Heart left ventricle (tissue), 16 donors: ENCODE data around the gene DMD. TPM values are rescaled to one million over a fixed set of nuclear protein-coding genes. Genes with fewer than 3 reads are reported as not detected.
A peak's percentile ranks its signal among the peaks of the same experiment; 100 is the strongest.

Source experiments
- ATAC-seq, 4 donors: fragments of 200-7000 bp; cut with Tn5 transposase; one replicate each; pipeline ENCODE4 v1.9.1; 2020 to 2022; ENCODE audit warnings: moderate library complexity in 4 of 4, mild to moderate bottlenecking in 3 of 4, moderate number of reproducible peaks in 1 of 4
- DNase-seq, 5 donors: peaks; one replicate each; pipeline ENCODE4 v3.0.0-alpha.2; 2020
- H3K27ac ChIP-seq, 12 donors: fragments of 200-600 bp; sonication (generic) in 4 of 12; one replicate each; pipeline versions ENCODE4 v1.5.0 to v1.8.0; 2016 to 2022; ENCODE audit warnings: mild to moderate bottlenecking in 2 of 12
- H3K27me3 ChIP-seq, 9 donors: fragments of 200-600 bp; sonication (generic) in 2 of 9; one replicate each; pipeline versions ENCODE4 v1.5.1 to v1.8.0; 2016 to 2022; ENCODE audit warnings: mild to moderate bottlenecking in 3 of 9
- H3K36me3 ChIP-seq, 9 donors: fragments of 200-600 bp; sonication (generic) in 2 of 9; one replicate each; pipeline versions ENCODE4 v1.5.0 to v1.8.0; 2018 to 2022; ENCODE audit warnings: mild to moderate bottlenecking in 2 of 9
- H3K4me1 ChIP-seq, 12 donors: fragments of 200-600 bp; sonication (generic) in 4 of 12; one replicate each; pipeline versions ENCODE4 v1.5.0 to v1.8.0; 2016 to 2022; ENCODE audit warnings: mild to moderate bottlenecking in 3 of 12
- H3K4me3 ChIP-seq, 12 donors: fragments of 200-600 bp; sonication (generic) in 4 of 12; one replicate each; pipeline versions ENCODE4 v1.5.0 to v1.8.0; 2017 to 2022; ENCODE audit warnings: mild to moderate bottlenecking in 9 of 12, moderate library complexity in 4 of 12
- H3K9me3 ChIP-seq, 12 donors: fragments of 200-600 bp; sonication (generic) in 4 of 12; one replicate each; pipeline versions ENCODE4 v1.5.0 to v1.8.0; 2016 to 2022; ENCODE audit warnings: mild to moderate bottlenecking in 1 of 12
- CTCF ChIP-seq, 12 donors: fragments of 200-600 bp; sonication (generic) in 4 of 12; IDR thresholded peaks; one replicate each; pipeline versions ENCODE4 v1.5.0 to v1.8.0; 2018 to 2022; ENCODE audit warnings: antibody characterized with exemption in 12 of 12, mild to moderate bottlenecking in 5 of 12
- POLR2A ChIP-seq, 2 donors: fragments of 450-650 bp; IDR thresholded peaks; one replicate each; pipeline ENCODE4 v1.6.1; 2017; ENCODE audit warnings: antibody characterized with exemption in 2 of 2, mild to moderate bottlenecking in 2 of 2, moderate library complexity in 2 of 2
- WGBS, 4 donors: extraction: QIAGEN DNeasy Blood & Tissue Kit in 2 of 4; methylation state at CpG; one replicate each; pipeline versions ENCODE4 v1.1.5 to v1.1.7; 2013 to 2018; 5-methylcytosine and 5-hydroxymethylcytosine counted together
- intact Hi-C, 10 donors: fragments of 100-400 bp; cut with DNase I; formaldehyde crosslinking; loops; one replicate each; pipeline versions ENCODE4 v1.11.1 to v1.14.2; 2022
- polyA plus RNA-seq, 2 donors: library from polyadenylated mRNA; stranded (reverse); fragments of 200-250 nt; gene quantifications; one replicate each; pipeline ENCODE4 v1.2.3, GENCODE V29; 2013
- total RNA-seq, 9 donors: library from RNA; depleted of rRNA in 2 of 9; stranded (reverse); fragments of >200 nt in 2 of 9; fragmentation: NEBNext Ultra II Directional in 3 of 9; extraction: Animal tissue kit (Norgen Biotek cat#: 25700) in 3 of 9; gene quantifications; one replicate each; pipeline versions ENCODE4 v1.1.0 to v1.2.4, GENCODE V29; 2016 to 2023
- donor health status: ischemic (EF 13 %, LVEDD 7.1; RV severe dilation, severe dysfunction).
- donor health status: healthy with polysubstance abuse.
- donor health status: DM: no; HTN: yes; CAD: no.
- donor health status: DM: no; HTN: no; CAD: no.
- donor health status: ischemic (EF 25% LVEDD 6.9; RV normal size, moderate dysfunction).
- donor health status: ischemic (EF 25% LVEDD 5.7; RV mildly dilated, moderate dysfunction).
- donor health status: healthy.
- donor health status: DM: yes; HTN: yes; CAD: no.
- donor health status: ischemic (EF 35%, LVEDD 5.7; RV mildly dilated, moderate dysfunction).
- donor health status: nonischemic (EF 11% LVEDD 7.7; RV severe dilation, severe dysfunction).
- donor health status: DM: yes; HTN: yes; CAD: no.
- donor health status: PGD.
- donor health status: ischemic (EF 29% LVEDD 5.4; RV normal size, mild dysfunction).
- donor health status: nonischemic (EF 23%, LVEDD 6.1; RV moderate dilation, normal function).

Gene DMD
- total and polyA plus RNA-seq, 11 donors = 34.7 to 236 (median 162) TPM

GRCh38 chrX:31190221-31190975 lies 2021.0 kb downstream of the DMD start:
- Histone ChIP-seq H3K4me1 (peaks cover 0 to 24% (median 2%) of the 10 kb centered on the region in 12 donors), H3K9me3 (no peaks in the 10 kb centered on the region), H3K27ac (no peak overlapping the region), H3K4me3 (no peak overlapping the region), H3K27me3 (no peaks in the 10 kb centered on the region), H3K36me3 (peaks cover 0 to 5% (median 0%) of the 10 kb centered on the region in 9 donors)
- DNase-seq (no peak), ATAC-seq (no peak)
- intact Hi-C loops = no loop called here
- TF ChIP-seq POLR2A (IDR thresholded peaks at IDR 0.05) (no peak), CTCF (IDR thresholded peaks at IDR 0.05) (no peak)
- 56 to 66% (median 62%) methylated on average over 9 to 10 of the region's 11 CpGs for WGBS, 4 donors

- intact Hi-C loops = no loop called here
- TF ChIP-seq CTCF (IDR thresholded peaks at IDR 0.05) (no peak), POLR2A (IDR thresholded peaks at IDR 0.05) (no peak)
- H3K4me3 ChIP-seq = no peak overlapping the region
- no peak for DNase-seq
- peaks cover 0 to 4% (median 0%) of the 10 kb centered on the region in 9 donors for H3K36me3 ChIP-seq
- H3K27ac ChIP-seq = peak overlapping the region in 6 of 12 donors; percentile 19 to 60 (median 34)
- H3K4me1 ChIP-seq = peaks cover 0 to 26% (median 2%) of the 10 kb centered on the region in 12 donors
- H3K9me3 ChIP-seq = no peaks in the 10 kb centered on the region
- WGBS, 4 donors = 65 to 81% (median 71%) methylated on average over 3 of the region's 3 CpGs
- no peaks in the 10 kb centered on the region for H3K27me3 ChIP-seq
- ATAC-seq = peak in 3 of 4 donors; percentile 22 to 50 (median 27)
Measured at GRCh38 chrX:31186693-31187338, 2024.5 kb downstream of the DMD start.

GRCh38 chrX:31185884-31186283 lies 2025.5 kb downstream of the DMD start:
- DNase-seq = no peak
- Histone ChIP-seq H3K4me3 (no peak overlapping the region), H3K27me3 (no peaks in the 10 kb centered on the region), H3K4me1 (peaks cover 0 to 26% (median 2%) of the 10 kb centered on the region in 12 donors), H3K27ac (peak overlapping the region in 5 of 12 donors; percentile 20 to 60 (median 24)), H3K36me3 (peaks cover 0 to 10% (median 0%) of the 10 kb centered on the region in 9 donors), H3K9me3 (no peaks in the 10 kb centered on the region)
- TF ChIP-seq POLR2A (IDR thresholded peaks at IDR 0.05) = no peak
- no peak for TF ChIP-seq CTCF (IDR thresholded peaks at IDR 0.05)
- ATAC-seq = peak; percentile 45 to 69 (median 54)
- 51 to 78% (median 59%) methylated on average over 1 of the region's 1 CpG for WGBS, 4 donors
- intact Hi-C loops = no loop called here

GRCh38 chrX:31181377-31182000 lies 2029.9 kb downstream of the DMD start:
- H3K27ac ChIP-seq = no peak overlapping the region
- H3K27me3 ChIP-seq = no peaks in the 10 kb centered on the region
- DNase-seq (no peak), ATAC-seq (no peak)
- no peak overlapping the region for H3K4me3 ChIP-seq
- no peaks in the 10 kb centered on the region for H3K9me3 ChIP-seq
- peaks cover 0 to 44% (median 0%) of the 10 kb centered on the region in 9 donors for H3K36me3 ChIP-seq
- TF ChIP-seq CTCF (IDR thresholded peaks at IDR 0.05) (no peak), POLR2A (IDR thresholded peaks at IDR 0.05) (no peak)
- 60 to 71% (median 67%) methylated on average over 4 of the region's 4 CpGs for WGBS, 4 donors
- intact Hi-C loops = no loop called here
- H3K4me1 ChIP-seq = peaks cover 0 to 11% (median 0%) of the 10 kb centered on the region in 12 donors
